ENCODE results near the gene ADCK2.

The ADCK2 gene

DNA sequence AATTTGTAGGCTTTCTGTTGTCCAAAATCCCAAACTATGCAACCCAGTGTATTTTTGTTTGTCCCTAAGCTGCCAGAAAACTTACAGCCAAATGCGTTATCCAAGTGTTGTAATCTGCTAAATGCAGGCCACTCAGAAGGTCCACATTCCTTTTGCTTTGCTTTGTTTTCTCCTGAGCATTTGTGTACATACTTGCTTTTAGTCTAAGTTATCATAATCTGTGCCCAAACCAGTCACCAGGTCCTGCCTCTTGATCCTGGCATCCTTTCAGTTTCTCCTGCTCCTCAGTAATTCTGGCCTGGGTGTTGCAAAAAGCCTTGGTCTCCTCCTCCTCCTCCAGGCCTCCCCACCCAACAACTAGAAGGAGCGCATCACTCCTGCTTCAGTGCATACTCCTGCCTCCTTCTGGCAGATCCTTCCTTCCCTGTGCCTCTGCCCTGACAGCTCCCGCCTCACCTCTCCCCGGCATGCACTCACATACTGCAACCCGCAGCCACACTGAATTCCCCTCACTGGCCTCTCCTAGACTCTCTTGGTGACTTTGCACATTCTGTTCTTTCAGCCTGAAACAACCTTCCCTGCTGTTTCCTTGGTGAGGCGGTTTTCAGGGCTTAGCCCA is 34.5 kb upstream of the ADCK2 start:
- Mint-ChIP-seq H3K9me3 (no peaks in the 10 kb centered on the region), H3K27ac (peak overlapping the region; percentile 52 to 80 (median 61)), H3K36me3 (ENCODE audit: low read depth) (peaks cover 5% of the 10 kb centered on the region), H3K4me3 (peak overlapping the region; percentile 81 to 99 (median 99)), H3K27me3 (ENCODE audit: low read depth) (peaks cover 6% of the 10 kb centered on the region), H3K4me1 (peaks cover 51% of the 10 kb centered on the region)
- TF ChIP-seq, protein P1, sequence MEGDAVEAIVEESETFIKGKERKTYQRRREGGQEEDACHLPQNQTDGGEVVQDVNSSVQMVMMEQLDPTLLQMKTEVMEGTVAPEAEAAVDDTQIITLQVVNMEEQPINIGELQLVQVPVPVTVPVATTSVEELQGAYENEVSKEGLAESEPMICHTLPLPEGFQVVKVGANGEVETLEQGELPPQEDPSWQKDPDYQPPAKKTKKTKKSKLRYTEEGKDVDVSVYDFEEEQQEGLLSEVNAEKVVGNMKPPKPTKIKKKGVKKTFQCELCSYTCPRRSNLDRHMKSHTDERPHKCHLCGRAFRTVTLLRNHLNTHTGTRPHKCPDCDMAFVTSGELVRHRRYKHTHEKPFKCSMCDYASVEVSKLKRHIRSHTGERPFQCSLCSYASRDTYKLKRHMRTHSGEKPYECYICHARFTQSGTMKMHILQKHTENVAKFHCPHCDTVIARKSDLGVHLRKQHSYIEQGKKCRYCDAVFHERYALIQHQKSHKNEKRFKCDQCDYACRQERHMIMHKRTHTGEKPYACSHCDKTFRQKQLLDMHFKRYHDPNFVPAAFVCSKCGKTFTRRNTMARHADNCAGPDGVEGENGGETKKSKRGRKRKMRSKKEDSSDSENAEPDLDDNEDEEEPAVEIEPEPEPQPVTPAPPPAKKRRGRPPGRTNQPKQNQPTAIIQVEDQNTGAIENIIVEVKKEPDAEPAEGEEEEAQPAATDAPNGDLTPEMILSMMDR (IDR thresholded peaks at IDR 0.05; ENCODE audit: unreplicated experiment in 3 of 3), result peak in 1 of 3 experiments; percentile 7

DNA sequence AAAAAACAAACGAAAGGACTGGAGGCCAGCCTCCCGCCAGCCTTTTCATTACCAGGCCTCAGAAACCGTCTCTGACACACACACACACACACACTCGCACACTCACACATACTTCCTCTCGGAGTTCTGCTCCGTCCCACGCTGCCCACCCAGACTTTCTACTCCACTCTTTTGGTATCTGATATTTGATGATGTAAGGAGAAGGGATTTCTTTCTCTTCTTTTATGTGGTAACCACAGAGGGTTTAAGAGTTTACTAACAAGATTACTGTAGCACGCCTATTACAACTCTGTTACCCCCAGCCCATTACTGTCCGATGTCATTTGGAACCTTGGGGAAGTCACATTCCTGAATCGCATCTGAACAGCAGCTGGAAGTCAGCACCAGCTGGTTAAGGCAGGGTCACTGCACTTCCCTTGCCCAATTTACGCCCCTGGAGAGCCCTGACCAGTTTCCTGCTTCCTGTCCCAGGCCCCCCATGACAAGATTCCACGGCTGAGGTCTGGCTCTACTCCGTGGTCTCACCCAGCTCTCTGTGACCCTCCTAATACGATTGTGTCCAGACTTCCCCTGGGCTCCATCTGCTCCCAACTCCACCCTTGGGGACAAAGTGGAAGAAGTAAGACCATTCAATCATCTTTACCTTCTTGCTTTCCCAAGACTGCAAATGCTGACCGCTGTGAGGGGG is 33.2 kb upstream of the ADCK2 start:
- H3K27ac Mint-ChIP-seq, result peak overlapping the region; percentile 82 to 97 (median 83)
- H3K4me3 Mint-ChIP-seq, result peak overlapping the region; percentile 99
- peaks cover 6% of the 10 kb centered on the region for H3K27me3 Mint-ChIP-seq (ENCODE audit: low read depth)
- no peaks in the 10 kb centered on the region for H3K9me3 Mint-ChIP-seq
- TF ChIP-seq, protein P1 (IDR thresholded peaks at IDR 0.05; ENCODE audit: unreplicated experiment in 3 of 3), result no peak
- no peaks in the 10 kb centered on the region for H3K36me3 Mint-ChIP-seq (ENCODE audit: low read depth)
- H3K4me1 Mint-ChIP-seq, result peaks cover 50% of the 10 kb centered on the region

DNA sequence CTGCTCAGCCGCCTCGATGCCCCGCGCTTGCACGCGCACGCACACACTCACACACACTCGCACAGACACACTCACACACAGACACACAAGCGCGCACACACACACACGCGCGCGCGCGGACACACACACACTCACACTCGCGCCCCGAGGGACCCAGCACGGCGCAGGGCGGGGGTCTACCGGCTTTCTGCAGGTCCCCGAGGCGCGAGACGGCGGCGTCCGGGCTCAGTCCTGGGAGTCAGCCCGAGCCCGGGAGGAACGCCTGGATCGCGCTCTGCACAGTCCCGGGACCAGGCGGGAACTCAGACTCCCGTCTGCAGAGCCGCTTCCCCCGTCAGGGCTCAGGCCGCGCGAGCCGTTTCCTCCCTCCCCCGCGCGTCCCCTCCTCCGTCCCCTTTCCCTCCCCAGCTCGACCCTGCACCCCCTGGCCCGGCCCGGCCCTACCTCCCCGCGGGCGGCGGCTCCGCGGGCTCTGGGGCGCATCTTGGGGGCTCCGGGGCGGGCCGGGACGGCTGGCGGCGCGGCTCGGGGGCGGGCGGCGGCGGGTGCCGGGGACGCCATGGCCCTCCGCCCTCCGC is 32.6 kb upstream of the ADCK2 start:
- H3K27me3 Mint-ChIP-seq (ENCODE audit: low read depth), result peaks cover 6% of the 10 kb centered on the region

DNA sequence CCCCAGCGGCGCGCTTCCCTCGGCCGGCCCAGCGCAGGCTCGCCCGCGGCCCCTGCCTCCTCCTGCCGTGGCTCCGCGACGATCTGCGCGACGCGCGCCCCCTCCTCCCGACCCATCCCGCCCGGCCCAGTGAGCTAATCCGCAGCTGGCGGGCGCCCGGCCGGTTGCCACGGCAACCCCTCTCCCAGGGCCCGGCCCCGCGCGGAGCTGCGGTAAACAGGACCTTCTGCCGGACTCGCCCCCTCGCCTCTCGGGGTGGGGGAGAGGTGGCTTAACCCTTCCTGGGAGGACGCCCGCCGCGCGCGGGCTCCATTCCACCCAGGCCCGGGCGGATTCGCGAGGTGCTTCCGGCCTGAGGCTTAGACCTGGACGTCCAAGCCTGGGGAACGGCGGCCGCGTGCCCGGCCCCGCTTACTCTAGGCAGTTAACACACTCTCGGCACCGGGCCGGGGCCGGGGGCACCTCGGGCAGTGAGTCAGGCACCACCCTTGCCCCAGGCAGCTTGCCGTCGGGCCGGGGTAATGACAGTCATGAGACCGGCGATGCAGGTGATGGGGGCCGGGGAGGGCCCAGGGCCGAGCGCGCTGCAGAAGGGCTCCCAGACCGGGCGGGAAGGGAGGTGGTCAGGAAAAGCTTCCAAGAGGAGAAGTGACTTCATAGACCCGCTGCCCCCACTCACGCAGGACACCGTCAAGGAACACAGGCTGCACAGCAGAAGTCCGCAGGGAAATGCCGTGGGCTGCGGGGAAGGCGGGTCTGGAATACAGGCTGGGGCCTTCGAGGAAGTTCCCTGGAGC is 31.8 kb upstream of the ADCK2 start, which contains the start of gene DENND2A:
DENND2A (minus strand) TSS at position 87 of the 797 bp plus-strand sequence. CDS start 38,416 bp downstream, outside the sequence.
- H3K27me3 Mint-ChIP-seq (ENCODE audit: low read depth), result peaks cover 6% of the 10 kb centered on the region
- H3K27ac Mint-ChIP-seq, result peak within 1 kb of the TSS; percentile 83 to 97 (median 94)
- H3K4me1 Mint-ChIP-seq, result peaks cover 44% of the 10 kb centered on the region
- H3K4me3 Mint-ChIP-seq, result peak within 1 kb of the TSS; percentile 99
- H3K36me3 Mint-ChIP-seq (ENCODE audit: low read depth), result no peaks in the 10 kb centered on the region
- H3K9me3 Mint-ChIP-seq, result no peaks in the 10 kb centered on the region
- TF ChIP-seq, protein P1 (IDR thresholded peaks at IDR 0.05; ENCODE audit: unreplicated experiment in 3 of 3), result no peak

More for the DNA sequence above, 32.6 kb upstream of the ADCK2 start:
- Mint-ChIP-seq H3K4me1 (peaks cover 50% of the 10 kb centered on the region), H3K4me3 (peak overlapping the region; percentile 99), H3K9me3 (no peaks in the 10 kb centered on the region), H3K36me3 (ENCODE audit: low read depth) (no peaks in the 10 kb centered on the region), H3K27ac (peak overlapping the region; percentile 82 to 97 (median 83))
- TF ChIP-seq, protein P1 (IDR thresholded peaks at IDR 0.05; ENCODE audit: unreplicated experiment in 3 of 3), result no peak

DNA sequence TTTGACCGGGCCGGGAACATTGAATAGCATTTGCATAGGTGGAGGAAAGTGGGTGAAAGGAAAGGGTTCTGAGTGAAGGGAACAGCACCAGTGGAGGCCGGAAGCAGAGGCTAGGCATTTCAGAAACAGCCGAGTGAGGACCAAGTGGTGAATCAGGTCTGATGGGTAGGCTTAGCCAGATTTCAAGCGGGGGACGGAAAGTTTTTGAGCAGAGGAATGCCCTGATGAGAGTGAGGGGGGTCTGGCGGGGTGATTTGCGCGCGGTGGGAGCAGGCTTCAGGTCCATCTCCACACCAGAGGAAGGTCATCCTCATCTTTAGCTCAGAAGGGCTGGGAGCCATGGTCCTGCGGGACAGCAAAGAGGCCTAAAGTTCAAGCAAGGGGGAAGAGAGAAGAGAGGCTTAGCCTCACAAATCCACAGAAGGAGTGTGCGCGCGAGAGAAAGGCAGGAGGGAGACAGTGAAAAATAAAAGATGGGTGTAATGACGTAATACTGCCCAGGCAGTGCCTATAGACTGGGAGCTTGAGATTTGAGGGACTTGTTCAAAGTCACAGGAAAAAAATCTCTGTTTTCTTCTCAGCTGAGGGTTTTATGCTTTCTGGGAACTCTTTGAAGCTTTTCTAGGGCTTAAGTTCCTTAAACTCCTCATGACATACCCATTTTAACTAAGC is 31.1 kb upstream of the ADCK2 start:
- Mint-ChIP-seq H3K27ac (peak overlapping the region; percentile 82 to 94 (median 83)), H3K27me3 (ENCODE audit: low read depth) (peaks cover 6% of the 10 kb centered on the region), H3K36me3 (ENCODE audit: low read depth) (no peaks in the 10 kb centered on the region), H3K9me3 (no peaks in the 10 kb centered on the region), H3K4me3 (peak overlapping the region; percentile 73 to 79 (median 77)), H3K4me1 (peaks cover 44% of the 10 kb centered on the region)
- TF ChIP-seq, protein P1 (IDR thresholded peaks at IDR 0.05; ENCODE audit: unreplicated experiment in 3 of 3), result no peak
